ENCODE results near the gene EMC7. TPM values are rescaled to one million over a fixed set of nuclear protein-coding genes. Genes with fewer than 3 reads are reported as not detected.

The EMC7 gene
- total and polyA plus RNA-seq, 2 of the 13 experiments (the other 11 are each of a cell fraction or from before 2014, with no cell fraction given): 46.8 to 113 TPM

DNA sequence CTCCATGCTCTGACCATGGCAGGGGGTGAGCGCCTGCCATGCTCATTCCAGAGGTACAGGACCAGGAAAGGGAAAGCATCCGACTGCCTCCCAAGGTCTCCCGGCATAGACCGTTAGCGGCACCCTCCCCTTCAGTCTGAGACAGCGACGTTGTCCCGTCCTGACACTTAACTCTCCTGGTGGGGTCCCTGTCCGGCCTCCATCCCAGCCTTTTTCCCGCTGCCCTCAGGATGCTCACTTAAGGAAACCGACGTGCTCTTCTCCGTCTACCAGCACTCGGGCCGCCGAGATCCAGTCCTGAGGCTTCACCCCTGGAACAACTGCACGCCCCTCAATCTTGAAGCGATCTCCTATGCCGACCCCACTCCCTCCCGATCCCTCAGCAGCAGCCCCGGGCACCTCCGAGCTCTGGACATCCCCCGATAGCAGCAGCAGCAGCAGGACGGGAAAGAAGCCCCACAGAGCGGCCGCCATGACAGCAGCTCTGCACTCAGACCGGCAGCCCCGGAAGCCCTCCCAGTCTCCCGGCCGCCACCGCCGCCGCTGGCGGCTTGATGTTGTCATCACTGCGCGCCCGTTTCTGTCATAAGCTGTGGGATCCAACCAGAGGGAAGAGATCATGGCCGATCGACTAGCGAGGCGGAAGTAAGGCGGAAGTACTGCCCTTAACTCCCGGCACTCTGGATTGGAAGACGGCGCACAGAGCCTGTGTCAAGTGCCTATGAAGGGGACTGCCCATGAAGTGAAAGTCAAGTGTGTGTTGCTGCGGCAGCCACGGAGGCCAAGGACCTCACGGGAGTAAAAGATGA lies at the start of gene EMC7, which contains the start of gene PGBD4 (continued):
- TF ChIP-seq ZNF264 (CRISPR knock-in tag; IDR thresholded peaks at IDR 0.05) (no peak), PHF5A (CRISPR knock-in tag; IDR thresholded peaks at IDR 0.05; ENCODE audit: low read depth, unreplicated experiment) (no peak), PAF1 (CRISPR knock-in tag; IDR thresholded peaks at IDR 0.05) (no peak), JUNB (CRISPR knock-in tag; IDR thresholded peaks at IDR 0.05; ENCODE audit: borderline replicate concordance) (no peak), ZNF501 (CRISPR knock-in tag; IDR thresholded peaks at IDR 0.05) (peak; percentile 91), ZNF136 (CRISPR knock-in tag; IDR thresholded peaks at IDR 0.05; ENCODE audit: low read depth) (no peak; the same call in 1 of the 2 replicates), ETV5 (CRISPR knock-in tag; IDR thresholded peaks at IDR 0.05; ENCODE audit: borderline replicate concordance) (peak; percentile 56; the same call in 1 of the 2 replicates), ZNF589 (CRISPR knock-in tag; conservative IDR thresholded peaks at IDR 0.05) (no peak; the same call in 1 of the 2 replicates), NBN (conservative IDR thresholded peaks at IDR 0.05) (no peak), ZNF530 (CRISPR knock-in tag; IDR thresholded peaks at IDR 0.05; ENCODE audit: low read depth) (no peak), SMARCE1 (IDR thresholded peaks at IDR 0.05; ENCODE audit: borderline replicate concordance) (no peak), ZC3H4 (CRISPR knock-in tag; IDR thresholded peaks at IDR 0.05; ENCODE audit: borderline replicate concordance) (no peak), ZNF598 (CRISPR knock-in tag; IDR thresholded peaks at IDR 0.05; ENCODE audit: borderline replicate concordance) (peak; percentile 88), ZFP82 (CRISPR knock-in tag; IDR thresholded peaks at IDR 0.05; ENCODE audit: borderline replicate concordance) (no peak), ZBTB21 (CRISPR knock-in tag; IDR thresholded peaks at IDR 0.05) (peak; percentile 78), ZNF367 (CRISPR knock-in tag; IDR thresholded peaks at IDR 0.05; ENCODE audit: borderline replicate concordance) (no peak)
- TF ChIP-seq, protein P1, sequence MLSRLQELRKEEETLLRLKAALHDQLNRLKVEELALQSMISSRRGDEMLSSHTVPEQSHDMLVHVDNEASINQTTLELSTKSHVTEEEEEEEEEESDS (CRISPR knock-in tag; IDR thresholded peaks at IDR 0.05; ENCODE audit: borderline replicate concordance): no peak
- TF ChIP-seq, protein P2, sequence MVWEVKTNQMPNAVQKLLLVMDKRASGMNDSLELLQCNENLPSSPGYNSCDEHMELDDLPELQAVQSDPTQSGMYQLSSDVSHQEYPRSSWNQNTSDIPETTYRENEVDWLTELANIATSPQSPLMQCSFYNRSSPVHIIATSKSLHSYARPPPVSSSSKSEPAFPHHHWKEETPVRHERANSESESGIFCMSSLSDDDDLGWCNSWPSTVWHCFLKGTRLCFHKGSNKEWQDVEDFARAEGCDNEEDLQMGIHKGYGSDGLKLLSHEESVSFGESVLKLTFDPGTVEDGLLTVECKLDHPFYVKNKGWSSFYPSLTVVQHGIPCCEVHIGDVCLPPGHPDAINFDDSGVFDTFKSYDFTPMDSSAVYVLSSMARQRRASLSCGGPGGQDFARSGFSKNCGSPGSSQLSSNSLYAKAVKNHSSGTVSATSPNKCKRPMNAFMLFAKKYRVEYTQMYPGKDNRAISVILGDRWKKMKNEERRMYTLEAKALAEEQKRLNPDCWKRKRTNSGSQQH (CRISPR knock-in tag; IDR thresholded peaks at IDR 0.05; ENCODE audit: low read depth): peak; percentile 23
- TF ChIP-seq, protein P3, sequence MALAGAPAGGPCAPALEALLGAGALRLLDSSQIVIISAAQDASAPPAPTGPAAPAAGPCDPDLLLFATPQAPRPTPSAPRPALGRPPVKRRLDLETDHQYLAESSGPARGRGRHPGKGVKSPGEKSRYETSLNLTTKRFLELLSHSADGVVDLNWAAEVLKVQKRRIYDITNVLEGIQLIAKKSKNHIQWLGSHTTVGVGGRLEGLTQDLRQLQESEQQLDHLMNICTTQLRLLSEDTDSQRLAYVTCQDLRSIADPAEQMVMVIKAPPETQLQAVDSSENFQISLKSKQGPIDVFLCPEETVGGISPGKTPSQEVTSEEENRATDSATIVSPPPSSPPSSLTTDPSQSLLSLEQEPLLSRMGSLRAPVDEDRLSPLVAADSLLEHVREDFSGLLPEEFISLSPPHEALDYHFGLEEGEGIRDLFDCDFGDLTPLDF (CRISPR knock-in tag; IDR thresholded peaks at IDR 0.05): no peak
- TF ChIP-seq, protein P4, sequence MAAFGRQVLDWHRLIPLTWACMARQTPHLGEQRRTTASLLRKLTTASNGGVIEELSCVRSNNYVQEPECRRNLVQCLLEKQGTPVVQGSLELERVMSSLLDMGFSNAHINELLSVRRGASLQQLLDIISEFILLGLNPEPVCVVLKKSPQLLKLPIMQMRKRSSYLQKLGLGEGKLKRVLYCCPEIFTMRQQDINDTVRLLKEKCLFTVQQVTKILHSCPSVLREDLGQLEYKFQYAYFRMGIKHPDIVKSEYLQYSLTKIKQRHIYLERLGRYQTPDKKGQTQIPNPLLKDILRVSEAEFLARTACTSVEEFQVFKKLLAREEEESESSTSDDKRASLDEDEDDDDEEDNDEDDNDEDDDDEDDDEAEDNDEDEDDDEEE (CRISPR knock-in tag; IDR thresholded peaks at IDR 0.05): peak; percentile 65; the same call in 1 of the 2 replicates
- TF ChIP-seq, protein P5, sequence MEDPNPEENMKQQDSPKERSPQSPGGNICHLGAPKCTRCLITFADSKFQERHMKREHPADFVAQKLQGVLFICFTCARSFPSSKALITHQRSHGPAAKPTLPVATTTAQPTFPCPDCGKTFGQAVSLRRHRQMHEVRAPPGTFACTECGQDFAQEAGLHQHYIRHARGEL (CRISPR knock-in tag; IDR thresholded peaks at IDR 0.05): no peak
- TF ChIP-seq, protein P6, sequence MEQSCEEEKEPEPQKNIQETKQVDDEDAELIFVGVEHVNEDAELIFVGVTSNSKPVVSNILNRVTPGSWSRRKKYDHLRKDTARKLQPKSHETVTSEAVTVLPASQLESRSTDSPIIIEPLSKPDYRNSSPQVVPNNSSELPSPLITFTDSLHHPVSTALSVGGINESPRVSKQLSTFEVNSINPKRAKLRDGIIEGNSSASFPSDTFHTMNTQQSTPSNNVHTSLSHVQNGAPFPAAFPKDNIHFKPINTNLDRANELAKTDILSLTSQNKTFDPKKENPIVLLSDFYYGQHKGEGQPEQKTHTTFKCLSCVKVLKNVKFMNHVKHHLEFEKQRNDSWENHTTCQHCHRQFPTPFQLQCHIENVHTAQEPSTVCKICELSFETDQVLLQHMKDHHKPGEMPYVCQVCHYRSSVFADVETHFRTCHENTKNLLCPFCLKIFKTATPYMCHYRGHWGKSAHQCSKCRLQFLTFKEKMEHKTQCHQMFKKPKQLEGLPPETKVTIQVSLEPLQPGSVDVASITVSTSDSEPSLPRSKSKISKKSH (CRISPR knock-in tag; IDR thresholded peaks at IDR 0.05; ENCODE audit: borderline replicate concordance): peak; percentile 20; the same call in 1 of the 2 replicates
- TF ChIP-seq, protein P7, sequence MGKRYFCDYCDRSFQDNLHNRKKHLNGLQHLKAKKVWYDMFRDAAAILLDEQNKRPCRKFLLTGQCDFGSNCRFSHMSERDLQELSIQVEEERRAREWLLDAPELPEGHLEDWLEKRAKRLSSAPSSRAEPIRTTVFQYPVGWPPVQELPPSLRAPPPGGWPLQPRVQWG (CRISPR knock-in tag; IDR thresholded peaks at IDR 0.05; ENCODE audit: borderline replicate concordance, low read depth): no peak

Measured in HepG2 (cell line).